CD4-positive, alpha-beta T cell (primary cell): ENCODE results near the gene IGFBP6. TPM values are rescaled to one million over a fixed set of nuclear protein-coding genes. Genes with fewer than 3 reads are reported as not detected.

Experiments used
- ATAC-seq: fragments of 200-7000 bp; cut with Tn5 transposase; one replicate; pipeline ENCODE4 v1.10.0; 2022; ENCODE audit warnings: mild to moderate bottlenecking; ENCODE audit not compliant: poor library complexity
- CTCF ChIA-PET: fragments of 350-600 bp; sonication (Branson Sonifier 250); formaldehyde crosslinking; loops from one replicate; lab custom pipeline; 2021; ENCODE audit warnings: antibody characterized with exemption, inconsistent platforms; lab: Charles Lee
- POLR2A ChIA-PET: fragments of 350-600 bp; sonication (Branson Sonifier 250); formaldehyde crosslinking; loops from one replicate; lab custom pipeline; 2021; ENCODE audit warnings: antibody characterized with exemption, inconsistent platforms; lab: Charles Lee
- DNase-seq, 14 experiments: peaks; one replicate each; pipeline ENCODE4 v3.0.0-alpha.2; 2013 to 2020; ENCODE audit warnings: mixed read lengths in 2 of 14
- H3K27ac ChIP-seq, 2 donors: one replicate each; pipeline versions ENCODE4 v1.5.1 to v1.7.0; 2013; ENCODE audit warnings: low read length in 2 of 2, low read depth in 1 of 2, mild to moderate bottlenecking in 1 of 2
- H3K27me3 ChIP-seq, 2 experiments: 1 replicate in 1 of 2; 2 replicates in 1 of 2; pipeline versions ENCODE4 v1.6.1 to v1.7.0; 2013; ENCODE audit warnings: low read length in 2 of 2, control low read depth in 1 of 2, mild to moderate bottlenecking in 1 of 2, moderate library complexity in 1 of 2; ENCODE audit not compliant: insufficient read depth in 2 of 2, control insufficient read depth in 1 of 2
- H3K36me3 ChIP-seq: one replicate; pipeline ENCODE4 v1.6.1; 2013; ENCODE audit warnings: low read length, control low read depth; ENCODE audit not compliant: insufficient read depth
- H3K4me1 ChIP-seq: one replicate; pipeline ENCODE4 v1.6.1; 2013; ENCODE audit warnings: low read length, control low read depth; ENCODE audit not compliant: insufficient read depth
- H3K4me3 ChIP-seq: one replicate; pipeline ENCODE4 v1.5.1; 2013; ENCODE audit warnings: mild to moderate bottlenecking, low read length, moderate library complexity
- H3K9me3 ChIP-seq, 2 experiments: 1 replicate in 1 of 2; 2 replicates in 1 of 2; pipeline versions ENCODE4 v1.6.1 to v1.7.0; 2013; ENCODE audit warnings: low read length in 2 of 2, mild to moderate bottlenecking in 2 of 2, control low read depth in 1 of 2, moderate library complexity in 1 of 2; ENCODE audit not compliant: control insufficient read depth in 1 of 2, insufficient read depth in 1 of 2
- H3K27ac Mint-ChIP-seq: one replicate; pipeline ENCODE4 v1.8.0; 2020; ENCODE audit warnings: mixed read lengths
- H3K27me3 Mint-ChIP-seq: one replicate; pipeline ENCODE4 v1.8.0; 2021; ENCODE audit warnings: mixed read lengths
- H3K36me3 Mint-ChIP-seq: one replicate; pipeline ENCODE4 v1.8.0; 2021; ENCODE audit warnings: low read depth, mixed read lengths
- H3K4me1 Mint-ChIP-seq: one replicate; pipeline ENCODE4 v1.8.0; 2021; ENCODE audit warnings: low read depth, mixed read lengths
- H3K4me3 Mint-ChIP-seq: one replicate; pipeline ENCODE4 v1.8.0; 2020; ENCODE audit warnings: mild to moderate bottlenecking, mixed read lengths
- H3K9me3 Mint-ChIP-seq: one replicate; pipeline ENCODE4 v1.8.0; 2020; ENCODE audit warnings: mixed read lengths
- intact Hi-C, 2 experiments: fragments of 100-400 bp; cut with DNase I in 1 of 2; cut with micrococcal nuclease in 1 of 2; formaldehyde crosslinking; loops; one replicate each; pipeline versions ENCODE4 v1.15.1 to v1.9.0; 2023 to 2025; cut with DNase I, micrococcal nuclease
- total RNA-seq, 174 experiments: library from RNA in 2 of 174; stranded (reverse) in 2 of 174; gene quantifications; one replicate each; pipeline ENCODE4 v1.2.3 and lab custom pipeline; 2021 to 2026
- TF ChIP-seq, protein P1 (sequence below): fragments of 200-600 bp; IDR thresholded peaks from one replicate; pipeline ENCODE4 v1.8.0; 2022; ENCODE audit warnings: antibody characterized with exemption, mild to moderate bottlenecking

IGFBP6 gene
- total RNA-seq, 2 experiments from 2014 or later, result 0.49 TPM; not detected in 1

DNA sequence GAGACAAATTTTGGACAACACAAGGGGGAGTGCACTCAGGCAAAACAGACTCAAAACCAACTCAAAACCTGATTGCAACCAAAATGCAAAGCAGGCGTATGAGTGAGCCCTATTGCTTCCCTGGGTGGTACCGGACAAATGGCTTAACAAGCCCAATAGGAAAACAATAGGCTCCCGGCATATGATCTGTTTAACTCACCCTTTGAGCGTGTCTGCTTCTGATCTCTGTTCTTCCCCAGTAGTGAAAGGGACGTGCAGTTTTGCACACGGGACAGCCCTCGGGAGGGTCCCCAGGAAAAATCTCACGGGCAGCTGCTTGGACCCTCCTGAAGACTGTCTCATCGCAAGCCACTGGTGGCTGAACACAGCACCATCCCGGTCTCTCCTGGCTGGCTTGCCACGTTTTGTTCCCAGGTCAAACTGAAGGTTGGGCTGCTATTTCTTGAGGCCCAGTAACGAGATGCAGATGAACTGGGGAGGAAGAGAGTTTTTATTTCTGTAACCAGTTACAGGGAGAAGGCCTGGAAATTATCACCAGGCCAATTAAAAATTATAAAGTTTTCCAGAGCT, 15.8 kb downstream of the IGFBP6 start:
- H3K27me3 Mint-ChIP-seq, result no peaks in the 10 kb centered on the region
- no peak overlapping the region for H3K4me3 ChIP-seq
- intact Hi-C loops, result no loop called here
- H3K9me3 ChIP-seq, result no peaks in the 10 kb centered on the region
- no peak overlapping the region for H3K27ac ChIP-seq
- DNase-seq (no peak), ATAC-seq (no peak)
- no peaks in the 10 kb centered on the region for H3K36me3 ChIP-seq
- no peaks in the 10 kb centered on the region for H3K27me3 ChIP-seq
- ChIA-PET CTCF (interaction anchor here (0.7 kb wide), 1 partner anchor 16 kb away, joined by 5 read pairs; no protein-coding TSS in a partner anchor), POLR2A (no interaction called here)
- TF ChIP-seq, protein P1, sequence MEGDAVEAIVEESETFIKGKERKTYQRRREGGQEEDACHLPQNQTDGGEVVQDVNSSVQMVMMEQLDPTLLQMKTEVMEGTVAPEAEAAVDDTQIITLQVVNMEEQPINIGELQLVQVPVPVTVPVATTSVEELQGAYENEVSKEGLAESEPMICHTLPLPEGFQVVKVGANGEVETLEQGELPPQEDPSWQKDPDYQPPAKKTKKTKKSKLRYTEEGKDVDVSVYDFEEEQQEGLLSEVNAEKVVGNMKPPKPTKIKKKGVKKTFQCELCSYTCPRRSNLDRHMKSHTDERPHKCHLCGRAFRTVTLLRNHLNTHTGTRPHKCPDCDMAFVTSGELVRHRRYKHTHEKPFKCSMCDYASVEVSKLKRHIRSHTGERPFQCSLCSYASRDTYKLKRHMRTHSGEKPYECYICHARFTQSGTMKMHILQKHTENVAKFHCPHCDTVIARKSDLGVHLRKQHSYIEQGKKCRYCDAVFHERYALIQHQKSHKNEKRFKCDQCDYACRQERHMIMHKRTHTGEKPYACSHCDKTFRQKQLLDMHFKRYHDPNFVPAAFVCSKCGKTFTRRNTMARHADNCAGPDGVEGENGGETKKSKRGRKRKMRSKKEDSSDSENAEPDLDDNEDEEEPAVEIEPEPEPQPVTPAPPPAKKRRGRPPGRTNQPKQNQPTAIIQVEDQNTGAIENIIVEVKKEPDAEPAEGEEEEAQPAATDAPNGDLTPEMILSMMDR, result no peak
- H3K9me3 Mint-ChIP-seq, result no peaks in the 10 kb centered on the region
- no peak overlapping the region for H3K27ac Mint-ChIP-seq
- no peaks in the 10 kb centered on the region for H3K4me1 ChIP-seq
- H3K36me3 Mint-ChIP-seq, result no peaks in the 10 kb centered on the region
- no peak overlapping the region for H3K4me3 Mint-ChIP-seq
- H3K4me1 Mint-ChIP-seq, result no peaks in the 10 kb centered on the region

DNA sequence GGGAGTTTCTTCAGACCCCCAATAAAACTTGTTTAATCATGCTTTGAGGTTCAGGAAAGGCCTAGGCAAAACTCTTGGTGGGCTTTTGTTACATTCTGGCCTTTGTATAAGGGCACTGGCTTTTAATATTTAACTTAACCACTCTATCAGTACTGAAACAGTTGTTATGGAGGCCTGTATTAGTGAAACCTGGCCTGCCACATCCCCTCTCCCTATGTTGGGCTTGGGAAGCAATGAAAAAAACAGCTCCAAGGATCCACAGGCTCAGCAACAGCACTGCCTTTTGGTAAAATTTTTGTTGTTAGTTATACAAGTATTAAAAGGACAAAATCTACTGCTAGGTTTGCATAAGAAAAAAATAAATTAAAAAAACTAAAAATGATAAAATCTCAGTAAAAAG, 16.5 kb downstream of the IGFBP6 start:
- DNase-seq (no peak), ATAC-seq (no peak)
- Histone ChIP-seq H3K4me1 (no peaks in the 10 kb centered on the region), H3K9me3 (no peaks in the 10 kb centered on the region), H3K27ac (no peak overlapping the region), H3K27me3 (no peaks in the 10 kb centered on the region), H3K36me3 (no peaks in the 10 kb centered on the region), H3K4me3 (no peak overlapping the region)
- POLR2A ChIA-PET, result no interaction called here
- Mint-ChIP-seq H3K9me3 (no peaks in the 10 kb centered on the region), H3K27ac (no peak overlapping the region), H3K27me3 (no peaks in the 10 kb centered on the region), H3K4me1 (no peaks in the 10 kb centered on the region), H3K4me3 (no peak overlapping the region), H3K36me3 (no peaks in the 10 kb centered on the region)
- CTCF ChIA-PET, result no interaction called here
- TF ChIP-seq, protein P1, result no peak
- intact Hi-C loops, result no loop called here

DNA sequence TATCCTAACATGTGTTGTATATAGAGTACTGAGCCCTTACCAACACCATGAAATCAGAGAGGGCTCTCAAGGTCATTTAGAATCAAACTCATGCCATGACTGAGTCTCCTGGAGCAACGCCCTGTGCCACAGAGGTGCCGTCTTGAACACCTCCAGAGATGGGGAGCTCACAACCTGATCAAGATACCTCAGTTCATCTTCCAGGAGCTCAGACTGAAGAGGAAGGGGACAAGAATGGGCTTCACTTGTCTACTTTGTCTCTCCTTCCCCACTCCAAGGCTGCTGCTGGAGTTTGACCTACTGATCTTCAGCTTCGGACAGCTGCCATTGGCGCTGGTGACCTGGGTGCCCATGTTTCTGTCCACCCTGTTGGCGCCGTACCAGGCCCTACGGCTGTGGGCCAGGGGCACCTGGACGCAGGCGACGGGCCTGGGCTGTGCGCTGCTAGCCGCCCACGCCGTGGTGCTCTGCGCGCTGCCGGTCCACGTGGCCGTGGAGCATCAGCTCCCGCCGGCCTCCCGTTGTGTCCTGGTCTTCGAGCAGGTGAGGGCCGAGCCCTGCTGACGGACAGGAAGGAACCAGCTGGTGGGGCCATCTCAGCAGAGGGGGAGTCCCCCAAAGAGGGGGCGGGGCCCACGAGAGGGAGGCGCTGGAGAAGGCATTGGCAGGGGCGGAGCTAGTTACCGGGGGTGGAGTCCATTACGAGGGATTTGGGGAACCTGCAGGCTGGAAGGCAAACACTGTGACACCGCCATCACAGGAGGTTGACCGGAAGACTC, 17.8 kb downstream of the IGFBP6 start:
- POLR2A ChIA-PET, result no interaction called here
- CTCF ChIA-PET, result no interaction called here
- Mint-ChIP-seq H3K27ac (no peak overlapping the region), H3K36me3 (no peaks in the 10 kb centered on the region), H3K4me1 (no peaks in the 10 kb centered on the region), H3K9me3 (no peaks in the 10 kb centered on the region), H3K4me3 (no peak overlapping the region), H3K27me3 (no peaks in the 10 kb centered on the region)
- intact Hi-C loops, result no loop called here
- Histone ChIP-seq H3K4me1 (no peaks in the 10 kb centered on the region), H3K4me3 (no peak overlapping the region), H3K36me3 (no peaks in the 10 kb centered on the region), H3K27me3 (no peaks in the 10 kb centered on the region), H3K27ac (no peak overlapping the region), H3K9me3 (no peaks in the 10 kb centered on the region)
- TF ChIP-seq, protein P1, result no peak
- DNase-seq (no peak), ATAC-seq (no peak)
